Activated CD8-positive, alpha-beta memory T cell treated with anti-CD3 and anti-CD28 coated beads, Interleukin-2, amount 50 U/mL, for 24 hours (primary cell): Measurements from ENCODE around the gene DNAJC22.
"Not testable (repeated sequence)": the region's sequence is repeated elsewhere in the genome, so short reads cannot be mapped to it uniquely, and the experiment has no call there.

ENCODE experiments used
- DNase-seq: peaks from one replicate; pipeline ENCODE4 v3.0.0-alpha.2; 2020; ENCODE audit errors: extremely low read depth

DNAJC22 gene

DNA sequence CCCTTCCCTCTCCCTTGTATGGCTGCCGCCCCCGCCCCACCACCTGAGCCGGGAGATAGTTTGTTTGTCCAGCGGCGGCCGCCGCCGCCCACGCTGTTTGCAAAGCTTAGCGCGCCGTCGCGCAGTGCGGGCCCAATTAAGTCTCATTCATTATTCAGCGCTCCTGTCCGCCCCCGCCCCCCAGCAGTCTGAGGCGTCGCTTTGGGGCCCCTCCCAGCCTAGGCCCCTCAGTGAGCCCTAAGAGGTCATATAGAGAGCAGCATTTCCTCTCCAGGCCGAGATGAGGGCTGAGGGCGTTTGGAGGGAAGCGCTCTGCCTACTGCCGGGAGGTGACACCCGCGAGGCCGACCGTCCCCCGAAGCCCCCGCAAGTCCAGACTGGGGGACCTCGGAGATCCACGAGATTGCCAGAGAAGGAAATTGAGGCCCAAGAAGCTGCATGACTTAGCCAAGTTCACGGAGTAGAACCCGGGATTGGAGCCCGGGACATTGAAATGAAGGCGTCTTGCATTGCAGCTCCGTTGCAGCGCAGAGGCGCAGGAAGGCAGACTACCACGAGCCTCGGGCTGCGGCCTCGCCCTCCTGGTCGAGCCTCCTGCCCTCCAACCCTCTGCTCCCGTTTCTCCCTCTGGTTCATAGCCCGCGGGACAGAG is at the start of gene DNAJC22:
DNAJC22 (plus strand) TSS at position 230 of the 652 bp plus-strand sequence. CDS start 1,985 bp downstream, outside the sequence.
- no peak for DNase-seq

GRCh38 chr12:49297695-49298060 is 49.0 kb upstream of the DNAJC22 start:
- no peak for DNase-seq

DNA sequence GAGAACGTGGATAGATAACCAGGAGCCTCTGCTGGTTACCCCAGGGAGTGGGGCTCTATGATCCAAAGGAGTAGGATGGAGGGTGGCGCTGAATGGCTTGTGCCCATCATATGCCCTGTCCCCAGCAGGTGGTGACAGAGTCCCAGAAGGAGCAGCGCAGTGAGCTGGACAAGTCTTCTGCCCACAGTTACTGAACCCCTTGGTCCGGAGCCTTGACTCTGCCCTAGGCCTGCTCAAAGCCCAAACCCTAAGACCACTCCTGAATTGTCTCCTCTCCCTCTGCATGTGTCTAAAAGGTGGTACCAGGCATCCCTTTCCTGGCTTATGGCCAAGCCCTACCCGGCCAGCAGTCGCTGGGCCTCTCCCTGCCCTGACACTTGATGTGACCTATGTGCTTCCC is 48.5 kb upstream of the DNAJC22 start:
- DNase-seq = no peak

DNA sequence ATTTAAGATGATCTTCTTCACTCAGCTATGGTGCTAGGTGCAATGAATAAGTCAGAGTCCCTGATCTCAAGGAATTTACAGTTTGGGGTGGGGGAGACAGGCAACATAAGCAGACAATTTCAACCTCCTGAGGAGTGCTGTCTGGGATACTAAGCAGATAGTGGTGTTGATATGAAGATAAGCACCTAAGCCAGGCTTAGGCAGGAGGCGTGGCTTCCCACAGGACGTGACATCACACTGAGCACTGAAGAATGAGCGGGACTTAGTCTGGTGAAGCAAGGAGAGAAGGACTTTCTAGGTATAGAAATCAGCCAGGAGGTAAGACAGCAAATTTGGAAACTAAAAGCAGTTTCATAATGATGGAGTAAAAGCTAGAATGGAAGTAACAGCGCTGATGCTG is 44.9 kb upstream of the DNAJC22 start:
- no peak for DNase-seq

DNA sequence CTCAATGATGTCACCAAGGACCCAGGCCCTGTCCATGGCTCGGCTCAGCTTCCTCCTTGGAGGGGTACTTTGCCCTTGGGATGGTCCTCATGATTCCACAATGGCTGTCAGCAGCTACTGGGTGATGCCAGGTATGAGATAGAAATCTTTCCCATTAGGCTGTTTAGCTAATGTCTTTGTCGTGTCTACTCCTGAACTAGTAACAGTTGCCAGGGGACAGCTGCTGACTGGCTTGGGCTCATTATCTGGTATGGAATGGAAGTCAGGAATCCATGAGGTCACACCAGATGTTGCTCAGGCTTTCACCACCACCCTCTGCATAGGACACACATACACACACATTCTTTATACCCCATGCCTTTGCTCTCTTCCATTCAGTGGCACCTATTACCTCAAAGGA is 42.5 kb upstream of the DNAJC22 start:
- no peak for DNase-seq

DNA sequence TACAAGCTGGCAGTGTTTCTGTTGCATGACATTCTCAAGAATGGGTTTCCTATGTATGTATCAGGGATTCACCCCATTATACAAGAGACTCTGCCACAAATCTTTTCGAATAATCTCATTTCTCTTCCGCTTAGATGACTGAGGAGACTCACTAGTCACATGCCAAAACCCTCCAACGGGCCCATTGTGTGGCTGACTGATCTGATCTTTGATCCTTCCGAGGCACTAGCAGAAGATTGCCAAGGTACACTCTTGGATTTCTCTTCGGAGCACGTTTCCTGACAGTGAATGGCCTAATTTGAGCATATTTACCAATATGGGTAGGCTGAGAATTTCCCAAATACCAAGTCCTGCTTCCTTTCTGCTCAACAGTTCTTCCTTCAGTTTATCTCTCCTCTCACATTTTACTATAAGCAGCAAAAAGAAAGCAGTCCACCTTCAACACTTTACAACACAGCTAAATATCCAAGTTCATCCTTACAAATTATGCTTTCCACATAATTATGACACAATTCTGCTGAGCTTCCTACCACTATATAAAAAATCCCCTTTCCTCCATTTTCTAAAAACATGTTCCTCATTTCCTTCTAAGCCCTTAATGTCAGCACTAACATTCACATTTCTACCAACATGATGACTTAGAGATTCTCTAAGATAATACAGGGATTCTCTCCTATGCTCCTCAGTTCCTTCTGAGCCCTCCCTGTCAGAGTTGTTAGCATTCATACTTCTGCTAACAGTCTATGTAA is 40.8 kb upstream of the DNAJC22 start:
- DNase-seq = no peak

DNA sequence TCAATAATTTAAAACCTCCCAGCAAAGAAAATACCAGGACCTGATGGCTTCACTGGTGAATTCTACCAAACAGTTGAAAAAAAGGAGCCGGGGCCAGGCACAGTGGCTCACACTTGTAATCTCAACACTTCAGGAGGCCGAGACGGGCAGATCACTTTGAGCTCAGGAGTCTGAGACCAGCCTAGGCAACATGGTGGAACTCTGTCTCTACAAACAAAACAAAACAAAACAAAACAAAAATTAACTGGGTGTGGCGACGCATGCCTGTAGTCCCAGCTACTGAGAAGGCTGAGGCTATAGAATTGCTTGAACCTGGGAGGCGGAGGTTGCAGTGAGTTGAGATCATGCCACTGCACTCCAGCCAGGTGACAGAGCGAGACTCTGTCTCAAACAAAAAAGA is 37.3 kb upstream of the DNAJC22 start:
- no peak for DNase-seq

DNA sequence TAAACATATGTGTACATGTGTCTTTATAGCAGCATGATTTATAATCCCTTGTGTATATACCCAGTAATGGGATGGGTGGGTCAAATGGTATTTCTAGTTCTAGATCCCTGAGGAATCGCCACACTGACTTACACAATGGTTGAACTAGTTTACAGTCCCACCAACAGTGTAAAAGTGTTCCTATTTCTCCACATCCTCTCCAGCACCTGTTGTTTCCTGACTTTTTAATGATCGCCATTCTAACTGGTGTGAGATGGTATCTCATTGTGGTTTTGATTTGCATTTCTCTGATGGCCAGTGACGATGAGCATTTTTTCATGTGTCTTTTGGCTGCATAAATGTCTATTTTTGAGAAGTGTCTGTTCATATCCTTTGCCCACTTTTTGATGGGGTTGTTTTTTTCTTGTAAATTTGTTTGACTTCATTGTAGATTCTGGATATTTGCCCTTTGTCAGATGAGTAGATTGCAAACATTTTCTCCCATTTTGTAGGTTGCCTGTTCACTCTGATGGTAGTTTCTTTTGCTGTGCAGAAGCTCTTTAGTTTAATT is 36.2 kb upstream of the DNAJC22 start:
- not testable (repeated sequence) for DNase-seq

DNA sequence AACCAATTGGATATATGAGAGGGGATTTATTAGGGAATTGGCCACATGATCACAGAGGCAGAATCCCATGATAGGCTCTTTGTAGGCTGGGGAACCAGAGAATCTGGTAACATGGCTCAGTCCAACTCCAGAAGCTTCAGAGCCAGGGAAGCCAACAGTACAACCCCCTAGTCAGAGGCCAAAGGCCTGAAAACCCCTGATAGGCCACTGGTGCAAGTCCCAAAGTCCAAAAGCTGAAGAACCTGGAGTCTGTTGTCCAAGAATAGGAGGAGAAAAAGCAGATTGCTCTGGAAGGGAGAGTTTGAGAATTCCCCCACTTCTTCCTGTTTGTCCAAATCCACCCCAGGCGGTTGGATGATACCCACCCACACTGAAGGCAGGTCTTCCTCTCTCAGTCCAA is 31.9 kb upstream of the DNAJC22 start:
- DNase-seq = no peak

- DNase-seq = not testable (repeated sequence)
Observed at GRCh38 chr12:49317118-49317517, 29.6 kb upstream of the DNAJC22 start.

DNA sequence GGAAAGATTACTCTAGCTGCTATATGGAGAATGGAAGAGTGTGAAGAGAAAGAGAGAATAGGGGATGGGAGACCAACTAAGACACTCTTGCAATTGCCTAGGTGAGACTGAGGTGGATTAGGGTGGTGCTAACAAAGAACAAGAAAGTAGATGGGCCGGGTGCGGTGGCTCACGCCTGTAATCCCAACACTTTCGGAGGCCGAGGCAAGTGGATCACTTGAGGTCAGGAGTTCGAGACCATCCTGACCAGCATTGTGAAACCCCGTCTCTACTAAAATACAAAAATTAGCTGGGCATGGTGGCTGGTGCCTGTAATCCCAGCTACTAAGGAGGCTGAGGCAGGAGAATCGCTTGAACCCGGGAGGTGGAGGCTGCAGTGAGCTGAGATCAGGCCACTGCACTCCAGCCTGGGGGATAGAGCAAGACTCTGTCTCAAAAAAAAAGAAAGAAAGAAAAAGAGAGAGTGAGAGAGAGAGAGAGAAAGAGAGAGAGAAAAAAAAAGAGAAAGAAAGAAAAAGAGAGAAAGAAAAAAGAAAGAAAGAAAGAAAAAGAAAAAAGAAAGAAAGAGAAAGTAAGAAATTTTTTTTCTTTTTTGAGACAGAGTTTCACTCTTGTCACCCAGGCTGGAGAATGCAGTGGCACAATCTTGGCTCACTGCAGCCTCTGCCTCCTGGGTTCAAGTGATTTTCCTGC is 26.1 kb upstream of the DNAJC22 start:
- DNase-seq = not testable (repeated sequence)

DNA sequence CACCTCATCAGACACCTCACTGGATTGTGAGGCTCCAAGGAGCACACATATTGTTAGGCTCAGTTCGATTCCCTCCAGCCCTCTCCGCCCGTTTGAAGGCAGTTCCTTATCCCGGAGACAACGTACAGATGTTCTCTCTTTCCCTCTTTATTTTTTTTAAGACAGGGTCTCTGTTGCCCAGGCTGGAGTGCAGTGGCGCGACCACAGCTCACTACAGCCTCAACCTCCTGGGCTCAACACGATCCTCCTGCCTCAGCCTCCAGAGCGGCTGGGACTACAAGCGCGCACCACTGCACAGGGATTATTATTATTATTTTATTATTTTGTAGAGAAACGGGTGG is 24.4 kb upstream of the DNAJC22 start:
- DNase-seq = no peak

DNA sequence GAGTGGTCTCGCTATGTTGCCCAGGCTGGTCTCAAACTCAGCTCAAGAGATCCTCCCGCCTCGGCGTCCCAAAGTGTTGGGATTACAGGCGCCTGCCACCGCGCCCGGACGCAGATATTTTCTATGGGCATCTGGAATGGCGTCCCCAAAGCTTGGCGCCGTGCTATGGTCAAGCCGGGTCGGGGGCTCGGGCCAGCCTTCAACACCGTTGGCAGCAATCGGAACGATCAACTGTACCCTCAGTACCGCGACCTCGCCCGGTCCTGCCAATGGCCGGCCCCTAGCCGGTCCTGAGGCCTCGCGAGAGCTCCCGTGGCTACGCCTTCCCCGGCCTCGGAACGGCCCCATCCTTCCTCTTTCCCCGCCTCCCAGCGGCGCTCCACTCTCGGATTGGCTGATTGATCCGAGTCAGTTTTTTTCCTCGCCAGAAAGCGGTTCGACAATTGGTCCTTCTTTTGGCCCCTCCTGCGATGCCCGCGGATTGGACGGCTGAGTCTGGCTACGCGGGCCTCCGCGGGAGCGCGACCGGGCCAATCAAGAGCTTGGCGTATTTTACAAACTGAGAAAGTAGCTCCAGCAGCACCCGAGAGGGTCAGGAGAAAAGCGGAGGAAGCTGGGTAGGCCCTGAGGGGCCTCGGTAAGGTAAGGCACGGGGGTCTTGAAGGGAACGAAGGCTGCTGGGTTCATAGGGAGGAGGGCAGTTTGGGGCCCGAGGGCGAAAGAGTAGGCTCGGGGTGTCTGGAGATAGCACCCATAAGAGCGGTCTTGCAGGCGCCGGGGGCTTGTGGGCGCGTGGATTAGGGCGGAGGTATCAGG is 23.8 kb upstream of the DNAJC22 start, which contains the start of gene TROAP:
TROAP (plus strand) TSS at position 548 of the 816 bp plus-strand sequence. CDS start 354 bp downstream, outside the sequence.
- DNase-seq = peak; percentile 93

GRCh38 chr12:49323524-49324097 is 23.1 kb upstream of the DNAJC22 start:
- DNase-seq = no peak

DNA sequence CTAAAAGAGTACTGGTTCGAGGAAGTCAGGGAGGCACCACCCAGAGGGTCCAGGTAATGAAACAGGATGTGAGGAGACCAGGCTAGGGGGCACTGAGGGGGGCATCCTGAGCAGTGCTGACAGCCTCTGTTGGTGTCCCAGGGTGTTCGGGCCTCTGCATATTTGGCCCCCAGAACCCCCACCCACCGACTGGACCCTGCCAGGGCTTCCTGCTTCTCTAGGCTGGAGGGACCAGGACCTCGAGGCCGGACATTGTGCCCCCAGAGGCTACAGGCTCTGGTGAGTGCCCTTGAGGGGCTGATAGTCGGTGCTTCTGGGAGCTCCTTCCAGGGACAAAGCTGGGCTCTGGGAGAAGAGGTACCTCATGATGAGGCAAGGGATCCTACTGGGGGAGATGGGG is 21.1 kb upstream of the DNAJC22 start:
- no peak for DNase-seq

DNA sequence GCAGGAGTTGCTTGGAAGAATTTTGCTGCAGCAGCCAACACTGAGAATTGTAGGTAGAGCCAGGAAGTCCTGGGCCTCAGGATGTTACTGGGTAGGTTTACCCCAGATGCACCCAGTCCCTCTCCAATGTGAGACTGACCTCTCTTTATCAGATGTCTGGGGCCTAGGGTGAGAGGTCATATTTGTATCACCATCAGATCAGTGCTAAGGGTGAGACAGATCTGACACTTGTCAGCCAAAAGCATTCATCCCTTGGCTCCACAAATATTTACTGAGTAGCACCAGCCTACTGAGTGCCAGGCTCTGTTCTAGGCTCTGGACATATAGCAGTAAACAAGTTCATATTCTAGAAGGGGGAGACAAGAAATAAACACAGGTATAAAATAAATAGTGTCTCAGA is 19.3 kb upstream of the DNAJC22 start:
- no peak for DNase-seq

DNA sequence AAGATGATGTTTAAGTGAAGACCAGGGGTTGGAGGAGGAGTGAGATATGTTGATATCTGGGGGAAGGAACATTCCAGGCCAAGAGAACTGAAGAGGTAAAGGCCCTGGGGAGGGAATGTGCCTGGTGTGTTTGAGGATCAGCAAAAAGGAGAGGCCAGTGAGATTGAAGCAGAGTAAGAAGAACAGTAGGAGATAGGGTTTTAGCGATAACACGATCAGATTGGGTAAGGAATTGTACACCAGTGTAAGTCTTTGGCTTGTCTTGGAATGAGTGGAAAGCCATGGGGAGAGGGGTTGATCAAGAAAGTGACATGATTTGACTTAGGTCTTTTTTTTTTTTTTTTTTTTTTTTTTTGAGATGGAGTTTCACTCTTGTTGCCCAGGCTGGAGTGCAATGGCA is 18.8 kb upstream of the DNAJC22 start:
- DNase-seq = no peak

DNA sequence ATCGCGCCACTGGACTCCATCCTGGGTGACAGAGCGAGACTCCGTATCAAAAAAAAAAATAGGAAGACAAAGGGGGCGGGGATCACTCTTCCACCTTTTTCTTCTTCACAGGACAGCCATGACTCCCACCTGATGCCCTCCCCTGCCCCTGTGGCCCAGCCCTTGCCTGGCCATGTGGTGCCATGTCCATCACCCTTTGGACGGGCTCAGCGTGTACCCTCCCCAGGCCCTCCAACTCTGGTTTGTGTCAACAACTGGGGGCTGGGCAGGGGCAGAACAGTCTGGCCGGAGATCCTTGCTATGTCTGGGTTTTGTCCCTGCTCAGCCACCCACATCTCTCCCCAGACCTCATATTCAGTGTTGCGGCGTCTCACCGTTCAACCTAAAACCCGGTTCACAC is 17.9 kb upstream of the DNAJC22 start:
- no peak for DNase-seq

GRCh38 chr12:49330032-49330619 is 16.6 kb upstream of the DNAJC22 start:
- DNase-seq = no peak

- no peak for DNase-seq
Observed at GRCh38 chr12:49330631-49331379, 15.9 kb upstream of the DNAJC22 start.
